Neuronal stem cell (in vitro differentiated cells): ENCODE data around the gene BTF3L4.
A peak's percentile ranks its signal among the peaks of the same experiment; 100 is the strongest.

Experiments used
- DNase-seq: peaks from one replicate; pipeline ENCODE4 v3.0.0-alpha.2; 2013; ENCODE audit warnings: low spot score
- H2AFZ ChIP-seq: one replicate; pipeline ENCODE4 v1.6.1; 2013; ENCODE audit warnings: mild to moderate bottlenecking, low read length, inconsistent platforms
- H2AK5ac ChIP-seq: 2 replicates; pipeline ENCODE4 v1.6.1; 2013; ENCODE audit warnings: low read depth, mild to moderate bottlenecking, inconsistent platforms, low read length, moderate library complexity, mixed read lengths
- H2BK120ac ChIP-seq: 2 replicates; pipeline ENCODE4 v1.6.1; 2013; ENCODE audit warnings: low read depth, mild to moderate bottlenecking, inconsistent platforms, low read length, moderate library complexity, mixed read lengths
- H2BK12ac ChIP-seq: one replicate; pipeline ENCODE4 v1.6.1; 2013; ENCODE audit warnings: low read length, inconsistent platforms
- H2BK15ac ChIP-seq: 2 replicates; pipeline ENCODE4 v1.6.1; 2013; ENCODE audit warnings: mild to moderate bottlenecking, low read length, inconsistent platforms, mixed read lengths
- H2BK5ac ChIP-seq: one replicate; pipeline ENCODE4 v1.6.1; 2013; ENCODE audit warnings: inconsistent platforms, mild to moderate bottlenecking, low read length, moderate library complexity
- H3K14ac ChIP-seq: one replicate; pipeline ENCODE4 v1.6.1; 2013; ENCODE audit warnings: low read length, inconsistent platforms
- H3K18ac ChIP-seq: 2 replicates; pipeline ENCODE4 v1.6.1; 2013; ENCODE audit warnings: low read length, inconsistent platforms
- H3K23ac ChIP-seq: 2 replicates; pipeline ENCODE4 v1.6.1; 2013; ENCODE audit warnings: low read depth, mild to moderate bottlenecking, mixed read lengths, low read length, inconsistent platforms; ENCODE audit not compliant: poor library complexity
- H3K27ac ChIP-seq: replicated peaks from 3 replicates; pipeline ENCODE4 v1.5.1; 2013; ENCODE audit warnings: low read length, inconsistent platforms
- H3K27me3 ChIP-seq, 3 experiments: 2 replicates each; pipeline ENCODE4 v1.6.1; 2013; ENCODE audit warnings: low read length in 3 of 3, mild to moderate bottlenecking in 2 of 3, inconsistent platforms in 1 of 3, low read depth in 1 of 3, mixed read lengths in 1 of 3, moderate library complexity in 1 of 3; ENCODE audit not compliant: control insufficient read depth in 3 of 3, insufficient read depth in 3 of 3
- H3K36me3 ChIP-seq, 2 donors: replicated peaks in 1 of 2; 2 replicates each; pipeline ENCODE4 v1.6.1; 2013; ENCODE audit warnings: low read length in 2 of 2; ENCODE audit not compliant: control insufficient read depth in 2 of 2, insufficient read depth in 2 of 2
- H3K4ac ChIP-seq: 2 replicates; pipeline ENCODE4 v1.6.1; 2013; ENCODE audit warnings: inconsistent platforms, mild to moderate bottlenecking, low read length, moderate library complexity
- H3K4me1 ChIP-seq, 2 donors: 1 replicate in 1 of 2; 2 replicates in 1 of 2; pipeline ENCODE4 v1.6.1; 2013; ENCODE audit warnings: low read length in 2 of 2, low read depth in 1 of 2; ENCODE audit not compliant: control insufficient read depth in 2 of 2, insufficient read depth in 1 of 2
- H3K4me2 ChIP-seq: one replicate; pipeline ENCODE4 v1.6.1; 2013; ENCODE audit warnings: mild to moderate bottlenecking, low read length, inconsistent platforms; ENCODE audit not compliant: insufficient read depth, poor library complexity, severe bottlenecking
- H3K4me3 ChIP-seq, 2 donors: 2 replicates each; pipeline ENCODE4 v1.5.1; 2013; ENCODE audit warnings: low read length in 2 of 2, mild to moderate bottlenecking in 2 of 2, inconsistent platforms in 1 of 2, moderate library complexity in 1 of 2
- H3K79me1 ChIP-seq: one replicate; pipeline ENCODE4 v1.6.1; 2013; ENCODE audit warnings: low read depth, mild to moderate bottlenecking, inconsistent platforms, low read length, moderate library complexity
- H3K9ac ChIP-seq: one replicate; pipeline ENCODE4 v1.6.1; 2013; ENCODE audit warnings: mild to moderate bottlenecking, low read depth, low read length, inconsistent platforms; ENCODE audit not compliant: poor library complexity
- H3K9me3 ChIP-seq, 2 donors: replicated peaks in 1 of 2; 2 replicates each; pipeline versions ENCODE3 to v1.6.1; 2013; ENCODE audit warnings: low read length in 2 of 2, mild to moderate bottlenecking in 2 of 2, inconsistent platforms in 1 of 2, low read depth in 1 of 2, mixed read lengths in 1 of 2, moderate library complexity in 1 of 2; ENCODE audit not compliant: control insufficient read depth in 2 of 2, insufficient read depth in 1 of 2
- H4K8ac ChIP-seq: one replicate; pipeline ENCODE4 v1.6.1; 2013; ENCODE audit warnings: low read depth, mild to moderate bottlenecking, inconsistent platforms, low read length, moderate library complexity
- H4K91ac ChIP-seq: one replicate; pipeline ENCODE4 v1.6.1; 2013; ENCODE audit warnings: low read length, low read depth, mild to moderate bottlenecking, inconsistent platforms; ENCODE audit not compliant: poor library complexity
- WGBS, 2 donors: extraction: QIAGEN DNeasy Blood & Tissue Kit; methylation state at CpG; one replicate each; pipeline ENCODE4 v1.1.7; 2013; ENCODE audit warnings: missing lambda C conversion rate in 2 of 2, mixed read lengths in 1 of 2; ENCODE audit not compliant: insufficient read length in 2 of 2, insufficient replicate concordance in 1 of 2; ENCODE audit errors: extremely low coverage in 2 of 2; 5-methylcytosine and 5-hydroxymethylcytosine counted together

BTF3L4 gene

DNA sequence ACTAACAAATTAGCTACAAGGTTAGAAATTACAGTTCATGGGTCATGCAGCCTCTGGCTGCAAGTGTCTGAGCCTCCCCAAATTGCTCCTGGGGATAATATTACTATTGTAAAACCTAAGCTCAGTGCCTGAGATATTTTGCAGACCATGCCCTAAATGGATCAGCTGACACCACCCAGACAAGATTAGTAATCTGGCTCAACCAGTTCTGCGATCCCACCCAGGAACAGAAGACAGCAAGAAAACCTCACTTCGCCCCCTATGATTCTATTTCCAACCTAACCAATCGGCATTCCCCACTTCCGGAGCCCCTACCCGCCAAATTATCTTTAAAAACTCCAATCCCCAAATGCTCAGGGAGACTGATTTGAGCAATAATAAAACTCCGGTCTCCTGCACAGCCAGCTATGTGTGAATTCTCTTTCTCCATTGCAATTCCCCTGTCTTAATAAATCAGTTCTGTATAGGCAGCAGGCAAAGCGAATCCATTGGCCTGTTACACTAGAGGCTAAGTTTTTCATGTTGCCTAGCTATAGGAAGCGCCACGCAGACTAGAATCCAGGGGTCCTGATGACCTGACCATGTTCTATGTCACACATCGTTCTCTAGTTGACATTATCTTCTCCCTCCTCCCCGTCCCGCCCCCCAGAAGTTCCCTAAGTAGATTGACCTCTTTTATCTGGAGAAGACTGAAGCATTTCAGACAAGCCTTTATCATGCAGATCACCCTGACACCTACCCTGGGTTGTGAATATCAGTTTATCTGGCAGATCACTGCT lies 63.4 kb downstream of the BTF3L4 start:
- no peak for DNase-seq
- Histone ChIP-seq H2AFZ (peak overlapping the region; percentile 59), H3K27ac (no peak overlapping the region), H3K9me3 (no peaks in the 10 kb centered on the region), H4K8ac (no peak overlapping the region), H3K14ac (no peak overlapping the region), H2BK12ac (no peak overlapping the region), H3K9ac (no peak overlapping the region), H3K4ac (no peak overlapping the region), H3K23ac (no peak overlapping the region), H3K27me3 (peaks cover 0 to 26% (median 0%) of the 10 kb centered on the region in 3 experiments), H2BK15ac (no peak overlapping the region), H3K4me2 (no peak overlapping the region), H3K4me1 (peaks cover 4 to 9% of the 10 kb centered on the region in 2 donors), H3K36me3 (no peaks in the 10 kb centered on the region), H4K91ac (no peak overlapping the region), H2BK5ac (no peak overlapping the region), H2BK120ac (no peak overlapping the region), H3K79me1 (no peaks in the 10 kb centered on the region), H3K18ac (no peak overlapping the region), H2AK5ac (no peak overlapping the region), H3K4me3 (no peak overlapping the region)
- no CpG with 5 or more reads among the region's 12 CpGs for WGBS, 2 donors

DNA sequence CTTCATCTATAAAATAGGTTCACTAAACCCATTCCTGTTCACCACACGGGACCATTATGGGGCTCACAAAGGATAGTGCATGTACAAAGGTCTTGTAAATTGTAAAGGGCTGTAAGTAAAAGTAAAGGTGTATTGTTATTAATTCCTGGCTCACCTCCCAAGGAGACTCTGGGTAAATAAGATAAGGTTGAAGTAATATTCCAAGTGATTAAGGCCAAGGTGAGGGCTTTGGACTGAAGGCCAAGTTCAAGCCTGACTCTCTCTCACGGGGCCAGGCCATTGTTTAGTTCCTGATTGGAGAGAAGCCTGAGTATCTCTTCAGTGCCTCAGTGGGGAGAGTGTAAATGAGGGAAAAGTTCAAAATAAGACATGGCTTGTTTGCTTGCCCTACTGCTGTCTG lies 66.3 kb downstream of the BTF3L4 start:
- no peak overlapping the region for H4K91ac ChIP-seq
- H2BK15ac ChIP-seq: no peak overlapping the region
- no peaks in the 10 kb centered on the region for H3K79me1 ChIP-seq
- H2AK5ac ChIP-seq: no peak overlapping the region
- no peak overlapping the region for H3K9ac ChIP-seq
- no peak for DNase-seq
- H3K14ac ChIP-seq: no peak overlapping the region
- peaks cover 0 to 34% (median 0%) of the 10 kb centered on the region in 3 experiments for H3K27me3 ChIP-seq
- H3K36me3 ChIP-seq: no peaks in the 10 kb centered on the region
- H3K23ac ChIP-seq: no peak overlapping the region
- no peak overlapping the region for H2BK120ac ChIP-seq
- no peak overlapping the region for H3K4me3 ChIP-seq
- H3K9me3 ChIP-seq: no peaks in the 10 kb centered on the region
- H3K27ac ChIP-seq: no peak overlapping the region
- no peak overlapping the region for H3K4ac ChIP-seq
- no peak overlapping the region for H2BK12ac ChIP-seq
- peaks cover 4 to 9% of the 10 kb centered on the region in 2 donors for H3K4me1 ChIP-seq
- no CpG with 5 or more reads among the region's 2 CpGs for WGBS, 2 donors
- H3K4me2 ChIP-seq: no peak overlapping the region
- H4K8ac ChIP-seq: no peak overlapping the region
- no peak overlapping the region for H2AFZ ChIP-seq
- H2BK5ac ChIP-seq: no peak overlapping the region
- H3K18ac ChIP-seq: no peak overlapping the region

DNA sequence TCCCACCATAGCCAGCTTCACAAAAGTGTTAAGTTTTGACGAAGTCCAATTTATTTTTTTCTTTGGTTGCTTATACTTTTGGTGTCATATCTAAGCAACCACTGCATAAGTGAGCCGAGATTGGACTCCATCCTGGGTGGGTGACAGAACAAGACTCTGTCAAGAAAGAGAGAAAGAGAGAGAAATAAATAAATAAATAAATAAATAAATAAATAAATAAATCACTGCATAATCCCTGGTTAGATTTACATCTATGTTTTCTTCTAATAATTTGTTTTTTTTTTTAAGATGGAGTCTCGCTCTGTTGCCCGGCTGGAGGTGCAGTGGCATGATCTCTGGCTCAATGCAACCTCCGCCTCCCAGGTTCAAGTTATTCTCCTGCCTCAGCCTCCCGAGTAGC lies 67.5 kb downstream of the BTF3L4 start:
- no peaks in the 10 kb centered on the region for H3K9me3 ChIP-seq
- H3K4me2 ChIP-seq: no peak overlapping the region
- no peak overlapping the region for H2AFZ ChIP-seq
- H2BK5ac ChIP-seq: no peak overlapping the region
- no peak for DNase-seq
- H2BK120ac ChIP-seq: no peak overlapping the region
- H3K4ac ChIP-seq: no peak overlapping the region
- H3K27me3 ChIP-seq: peaks cover 0 to 31% (median 0%) of the 10 kb centered on the region in 3 experiments
- H3K27ac ChIP-seq: no peak overlapping the region
- no peak overlapping the region for H2BK12ac ChIP-seq
- H3K9ac ChIP-seq: no peak overlapping the region
- no peaks in the 10 kb centered on the region for H3K79me1 ChIP-seq
- H3K14ac ChIP-seq: no peak overlapping the region
- no CpG with 5 or more reads among the region's 6 CpGs for WGBS, 2 donors
- H3K36me3 ChIP-seq: no peaks in the 10 kb centered on the region
- H2AK5ac ChIP-seq: no peak overlapping the region
- peaks cover 4 to 9% of the 10 kb centered on the region in 2 donors for H3K4me1 ChIP-seq
- H4K8ac ChIP-seq: no peak overlapping the region
- no peak overlapping the region for H2BK15ac ChIP-seq
- H3K4me3 ChIP-seq: no peak overlapping the region
- H3K23ac ChIP-seq: no peak overlapping the region
- no peak overlapping the region for H3K18ac ChIP-seq
- H4K91ac ChIP-seq: no peak overlapping the region

DNA sequence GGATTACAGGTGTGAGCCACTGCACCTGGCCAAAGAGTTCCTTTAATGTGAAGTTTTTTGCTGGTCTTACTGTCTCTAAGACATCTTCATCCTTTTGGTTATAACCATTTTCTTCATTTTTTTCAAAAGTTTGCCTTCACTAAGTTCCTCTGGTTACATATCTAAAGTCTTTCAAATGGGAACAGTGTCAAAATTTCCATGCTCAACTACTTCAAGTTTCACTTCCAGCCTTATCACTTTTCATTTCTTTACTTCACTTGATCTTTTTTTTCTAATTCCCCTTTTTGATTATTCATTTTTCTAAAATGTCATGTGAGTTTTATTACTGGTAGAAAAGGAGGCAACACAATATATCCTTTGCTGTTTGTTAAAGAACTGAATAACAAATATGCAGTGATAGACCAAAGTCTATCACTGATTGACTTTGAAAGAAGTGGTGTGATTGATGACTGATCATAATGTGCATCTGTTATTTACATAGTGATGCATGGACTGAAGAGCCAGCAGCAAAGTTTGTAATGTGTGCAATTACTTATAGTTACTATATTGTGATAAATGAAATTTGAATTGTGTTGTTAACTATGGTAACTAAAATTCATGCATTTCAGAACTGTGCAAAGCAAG lies 69.8 kb downstream of the BTF3L4 start:
- Histone ChIP-seq H2BK12ac (no peak overlapping the region), H3K18ac (no peak overlapping the region), H4K91ac (no peak overlapping the region), H3K23ac (no peak overlapping the region), H3K4me1 (no peaks in the 10 kb centered on the region), H2AFZ (no peak overlapping the region), H3K4me2 (no peak overlapping the region), H2BK15ac (no peak overlapping the region), H2BK5ac (no peak overlapping the region), H4K8ac (no peak overlapping the region), H3K4ac (no peak overlapping the region), H3K14ac (no peak overlapping the region), H2AK5ac (no peak overlapping the region), H3K36me3 (no peaks in the 10 kb centered on the region), H3K79me1 (no peaks in the 10 kb centered on the region), H3K9ac (no peak overlapping the region), H2BK120ac (no peak overlapping the region), H3K9me3 (no peaks in the 10 kb centered on the region), H3K27me3 (peaks cover 0 to 26% (median 0%) of the 10 kb centered on the region in 3 experiments), H3K27ac (no peak overlapping the region), H3K4me3 (no peak overlapping the region)
- no peak for DNase-seq
